Measurements from ENCODE around the gene NFATC4. TPM values are rescaled to one million over a fixed set of nuclear protein-coding genes. Genes with fewer than 3 reads are reported as not detected.

NFATC4 gene
- total and polyA plus RNA-seq, 8 donors = 3.3 to 97.9 (median 12.7) TPM

Other genes with a start within 250 kb of the NFATC4 start
Only the 30 nearest of the 31 such genes appear.
- gene FITM1, start 237.5 kb upstream of the NFATC4 start, total RNA-seq = 10 to 100 TPM in 1 of 6 donors, 1 to 10 TPM in 5; 2.7 to 12.0 (median 4.0) TPM
- 10 to 100 TPM in 1 of 2 donors, 1 to 10 TPM in 1; 3.4 to 11.1 TPM for gene FITM1, start 237.5 kb upstream of the NFATC4 start, polyA plus RNA-seq
- 100 to 1,000 TPM in 2 of 6 donors, 10 to 100 TPM in 4; 46.4 to 107 (median 68.8) TPM for gene PSME1, start 232.0 kb upstream of the NFATC4 start, total RNA-seq
- 100 to 1,000 TPM in 1 of 2 donors, 10 to 100 TPM in 1; 88.9 to 132 TPM for gene PSME1, start 232.0 kb upstream of the NFATC4 start, polyA plus RNA-seq
- gene EMC9, start 226.6 kb upstream of the NFATC4 start, total RNA-seq = 10 to 100 TPM in 5 of 6 donors, 1 to 10 TPM in 1; 8.1 to 18.8 (median 13.5) TPM
- gene EMC9, start 226.6 kb upstream of the NFATC4 start, polyA plus RNA-seq = 10 to 100 TPM; 52.4 to 72.6 TPM
- gene PSME2, start 221.6 kb upstream of the NFATC4 start, total RNA-seq = 10 to 100 TPM; 33.9 to 90.3 (median 59.2) TPM
- 100 to 1,000 TPM; 180 to 285 TPM for gene PSME2, start 221.6 kb upstream of the NFATC4 start, polyA plus RNA-seq
- 10 to 100 TPM; 25.8 to 44.2 (median 37.1) TPM for gene RNF31, start 220.7 kb upstream of the NFATC4 start, total RNA-seq
- gene RNF31, start 220.7 kb upstream of the NFATC4 start, polyA plus RNA-seq = 100 to 1,000 TPM; 124 to 169 TPM
- 10 to 100 TPM; 20.3 to 60.7 (median 27.9) TPM for gene IRF9, start 206.9 kb upstream of the NFATC4 start, total RNA-seq
- 10 to 100 TPM; 50.7 to 60.8 TPM for gene IRF9, start 206.9 kb upstream of the NFATC4 start, polyA plus RNA-seq
- 1 to 10 TPM; 3.5 to 9.9 (median 4.5) TPM for gene REC8, start 196.1 kb upstream of the NFATC4 start, total RNA-seq
- gene REC8, start 196.1 kb upstream of the NFATC4 start, polyA plus RNA-seq = 10 to 100 TPM; 22.8 to 41.1 TPM
- 10 to 100 TPM; 24.6 to 62.0 (median 31.0) TPM for gene IPO4, start 179.4 kb upstream of the NFATC4 start, total RNA-seq
- gene IPO4, start 179.4 kb upstream of the NFATC4 start, polyA plus RNA-seq = 10 to 100 TPM; 21.3 to 29.4 TPM
- gene TM9SF1, start 172.7 kb upstream of the NFATC4 start, total RNA-seq = 10 to 100 TPM; 29.2 to 46.8 (median 38.4) TPM
- 10 to 100 TPM; 20.5 to 34.4 TPM for gene TM9SF1, start 172.7 kb upstream of the NFATC4 start, polyA plus RNA-seq
- gene TSSK4, start 162.5 kb upstream of the NFATC4 start, total RNA-seq = under 1 TPM in 5 of 6 donors, not detected in 1; 0.16 to 0.66 (median 0.40) TPM
- gene TSSK4, start 162.5 kb upstream of the NFATC4 start, polyA plus RNA-seq = under 1 TPM; 0.14 to 0.46 TPM
- gene CHMP4A, start 154.7 kb upstream of the NFATC4 start, total RNA-seq = 10 to 100 TPM; 16.3 to 31.2 (median 22.4) TPM
- gene CHMP4A, start 154.7 kb upstream of the NFATC4 start, polyA plus RNA-seq = 10 to 100 TPM; 35.4 to 79.9 TPM
- 10 to 100 TPM in 2 of 6 donors, 1 to 10 TPM in 4; 7.8 to 11.9 (median 9.3) TPM for gene MDP1, start 152.1 kb upstream of the NFATC4 start, total RNA-seq
- 10 to 100 TPM; 20.4 to 31.7 TPM for gene MDP1, start 152.1 kb upstream of the NFATC4 start, polyA plus RNA-seq
- gene NEDD8, start 135.8 kb upstream of the NFATC4 start, total RNA-seq = 10 to 100 TPM; 32.5 to 65.1 (median 46.9) TPM
- 100 to 1,000 TPM in 1 of 2 donors, 10 to 100 TPM in 1; 62.8 to 118 TPM for gene NEDD8, start 135.8 kb upstream of the NFATC4 start, polyA plus RNA-seq
- 10 to 100 TPM; 24.3 to 37.0 (median 28.6) TPM for gene GMPR2, start 135.3 kb upstream of the NFATC4 start, total RNA-seq
- 10 to 100 TPM; 23.6 to 48.1 TPM for gene GMPR2, start 135.3 kb upstream of the NFATC4 start, polyA plus RNA-seq
- 10 to 100 TPM; 32.1 to 42.6 (median 34.4) TPM for gene TINF2, start 125.6 kb upstream of the NFATC4 start, total RNA-seq
- 10 to 100 TPM; 23.8 to 43.8 TPM for gene TINF2, start 125.6 kb upstream of the NFATC4 start, polyA plus RNA-seq
- gene TGM1, start 105.0 kb upstream of the NFATC4 start, total RNA-seq = 1 to 10 TPM; 1.2 to 3.8 (median 2.2) TPM
- 1 to 10 TPM; 4.8 to 5.4 TPM for gene TGM1, start 105.0 kb upstream of the NFATC4 start, polyA plus RNA-seq
- 10 to 100 TPM; 15.4 to 21.0 (median 18.2) TPM for gene RABGGTA, start 96.6 kb upstream of the NFATC4 start, total RNA-seq
- gene RABGGTA, start 96.6 kb upstream of the NFATC4 start, polyA plus RNA-seq = 10 to 100 TPM; 49.1 to 51.5 TPM
- 10 to 100 TPM in 3 of 6 donors, 1 to 10 TPM in 3; 6.1 to 15.3 (median 11.2) TPM for gene DHRS1, start 68.4 kb upstream of the NFATC4 start, total RNA-seq
- 10 to 100 TPM; 18.9 to 21.1 TPM for gene DHRS1, start 68.4 kb upstream of the NFATC4 start, polyA plus RNA-seq
- gene NOP9, start 68.3 kb upstream of the NFATC4 start, total RNA-seq = 10 to 100 TPM in 4 of 6 donors, 1 to 10 TPM in 2; 8.8 to 13.9 (median 11.3) TPM
- gene NOP9, start 68.3 kb upstream of the NFATC4 start, polyA plus RNA-seq = 1 to 10 TPM; 6.2 to 8.7 TPM
- 10 to 100 TPM in 3 of 6 donors, 1 to 10 TPM in 3; 6.3 to 11.3 (median 9.4) TPM for gene CIDEB, start 60.2 kb upstream of the NFATC4 start, total RNA-seq
- gene CIDEB, start 60.2 kb upstream of the NFATC4 start, polyA plus RNA-seq = 10 to 100 TPM in 1 of 2 donors, 1 to 10 TPM in 1; 9.2 to 15.0 TPM
- 1 to 10 TPM; 1.5 to 3.0 (median 2.2) TPM for gene LTB4R2, start 58.0 kb upstream of the NFATC4 start, total RNA-seq
- 1 to 10 TPM in 1 of 2 donors, under 1 TPM in 1; 0.73 to 3.1 TPM for gene LTB4R2, start 58.0 kb upstream of the NFATC4 start, polyA plus RNA-seq
- gene LTB4R, start 56.7 kb upstream of the NFATC4 start, total RNA-seq = 1 to 10 TPM; 1.9 to 3.2 (median 2.3) TPM
- 10 to 100 TPM; 13.0 to 15.5 TPM for gene LTB4R, start 56.7 kb upstream of the NFATC4 start, polyA plus RNA-seq
- 10 to 100 TPM in 1 of 6 donors, 1 to 10 TPM in 5; 3.2 to 10.6 (median 5.1) TPM for gene ADCY4, start 33.1 kb upstream of the NFATC4 start, total RNA-seq
- gene ADCY4, start 33.1 kb upstream of the NFATC4 start, polyA plus RNA-seq = 10 to 100 TPM; 33.8 to 59.3 TPM
- 10 to 100 TPM in 1 of 6 donors, 1 to 10 TPM in 5; 3.9 to 12.1 (median 5.7) TPM for gene RIPK3, start 28.2 kb upstream of the NFATC4 start, total RNA-seq
- 10 to 100 TPM; 12.9 to 13.0 TPM for gene RIPK3, start 28.2 kb upstream of the NFATC4 start, polyA plus RNA-seq
- gene NYNRIN, start 30.8 kb downstream of the NFATC4 start, total RNA-seq = 1 to 10 TPM; 2.1 to 9.0 (median 4.3) TPM
- 1 to 10 TPM; 2.7 to 5.6 TPM for gene NYNRIN, start 30.8 kb downstream of the NFATC4 start, polyA plus RNA-seq
- 1 to 10 TPM in 1 of 6 donors, under 1 TPM in 5; 0.47 to 5.6 (median 0.75) TPM for gene CBLN3, start 61.5 kb downstream of the NFATC4 start, total RNA-seq
- gene CBLN3, start 61.5 kb downstream of the NFATC4 start, polyA plus RNA-seq = 1 to 10 TPM in 1 of 2 donors, under 1 TPM in 1; 0.91 to 1.4 TPM
- gene KHNYN, start 61.8 kb downstream of the NFATC4 start, total RNA-seq = 10 to 100 TPM; 25.4 to 42.9 (median 27.9) TPM
- 10 to 100 TPM; 21.8 to 26.9 TPM for gene KHNYN, start 61.8 kb downstream of the NFATC4 start, polyA plus RNA-seq
- gene SDR39U1, start 74.6 kb downstream of the NFATC4 start, total RNA-seq = 10 to 100 TPM; 22.0 to 33.8 (median 28.9) TPM
- 100 to 1,000 TPM in 1 of 2 donors, 10 to 100 TPM in 1; 86.1 to 124 TPM for gene SDR39U1, start 74.6 kb downstream of the NFATC4 start, polyA plus RNA-seq
- under 1 TPM in 2 of 6 donors, not detected in 4; 0.64 to 0.69 TPM for gene CMA1, start 140.1 kb downstream of the NFATC4 start, total RNA-seq
- gene CMA1, start 140.1 kb downstream of the NFATC4 start, polyA plus RNA-seq = under 1 TPM in 1 of 2 donors, not detected in 1; 0.14 TPM
- 1 to 10 TPM in 2 of 6 donors, under 1 TPM in 2, not detected in 2; 0.14 to 3.5 (median 1.5) TPM for gene CTSG, start 208.1 kb downstream of the NFATC4 start, total RNA-seq
- under 1 TPM in 1 of 2 donors, not detected in 1; 0.14 TPM for gene CTSG, start 208.1 kb downstream of the NFATC4 start, polyA plus RNA-seq

Measured in pancreas (tissue), 8 donors.